A673 (cell line): ENCODE results near the gene PFN2.

Experiments
- EZH2 ChIP-seq: fragments of 200-600 bp; sonication (generic); IDR thresholded peaks from 2 replicates; pipeline ENCODE4 v1.6.1; 2017; ENCODE audit warnings: borderline replicate concordance, low read depth, mild to moderate bottlenecking, mixed read lengths, antibody characterized with exemption, low read length; ENCODE audit not compliant: poor library complexity, severe bottlenecking
- TF ChIP-seq, protein P1 (sequence below): fragments of 300-800, 200-600 bp; sonication (generic); conservative IDR thresholded peaks from 2 replicates; pipeline ENCODE4 v1.5.1; 2017; ENCODE audit warnings: low read depth, mild to moderate bottlenecking, antibody characterized with exemption, low read length, moderate library complexity, mixed read lengths

DNA sequence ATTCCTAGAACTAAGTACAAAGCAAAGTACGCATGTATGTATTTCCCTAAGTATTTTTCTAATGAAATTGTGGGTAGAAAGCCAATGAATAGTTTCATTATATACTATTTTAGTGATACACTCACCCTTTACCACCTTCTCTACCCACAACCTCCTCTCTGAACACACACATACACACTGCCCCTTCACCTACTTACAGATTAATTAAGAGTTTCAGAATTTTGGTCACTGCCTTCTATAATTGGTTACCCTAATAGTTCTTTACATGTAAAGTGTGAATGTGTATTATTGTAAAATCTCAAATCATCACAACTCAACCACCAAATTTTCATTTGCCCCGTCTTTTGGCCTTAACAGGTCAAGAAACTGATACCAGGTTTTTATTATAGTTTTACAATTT, 7.2 kb downstream of the PFN2 start:
- TF ChIP-seq, protein P1, sequence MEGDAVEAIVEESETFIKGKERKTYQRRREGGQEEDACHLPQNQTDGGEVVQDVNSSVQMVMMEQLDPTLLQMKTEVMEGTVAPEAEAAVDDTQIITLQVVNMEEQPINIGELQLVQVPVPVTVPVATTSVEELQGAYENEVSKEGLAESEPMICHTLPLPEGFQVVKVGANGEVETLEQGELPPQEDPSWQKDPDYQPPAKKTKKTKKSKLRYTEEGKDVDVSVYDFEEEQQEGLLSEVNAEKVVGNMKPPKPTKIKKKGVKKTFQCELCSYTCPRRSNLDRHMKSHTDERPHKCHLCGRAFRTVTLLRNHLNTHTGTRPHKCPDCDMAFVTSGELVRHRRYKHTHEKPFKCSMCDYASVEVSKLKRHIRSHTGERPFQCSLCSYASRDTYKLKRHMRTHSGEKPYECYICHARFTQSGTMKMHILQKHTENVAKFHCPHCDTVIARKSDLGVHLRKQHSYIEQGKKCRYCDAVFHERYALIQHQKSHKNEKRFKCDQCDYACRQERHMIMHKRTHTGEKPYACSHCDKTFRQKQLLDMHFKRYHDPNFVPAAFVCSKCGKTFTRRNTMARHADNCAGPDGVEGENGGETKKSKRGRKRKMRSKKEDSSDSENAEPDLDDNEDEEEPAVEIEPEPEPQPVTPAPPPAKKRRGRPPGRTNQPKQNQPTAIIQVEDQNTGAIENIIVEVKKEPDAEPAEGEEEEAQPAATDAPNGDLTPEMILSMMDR, result no peak
- TF ChIP-seq EZH2, result no peak
